Neural cell (in vitro differentiated cells): ENCODE data around the gene TOP3A. TPM values are rescaled to one million over a fixed set of nuclear protein-coding genes. Genes with fewer than 3 reads are reported as not detected.
A peak's percentile ranks its signal among the peaks of the same experiment; 100 is the strongest.

Source experiments
- H2AFZ ChIP-seq: fragments of 200-600, 300-800 bp; sonication (generic), shearing (Covaris generic); 2 replicates; pipeline ENCODE4 v1.6.0; 2014; ENCODE audit warnings: low read depth, mild to moderate bottlenecking, antibody characterized with exemption, low read length, moderate library complexity
- H3F3A ChIP-seq: fragments of 200-600 bp; shearing (Covaris generic); 2 replicates; pipeline ENCODE4 v1.6.1; 2016; ENCODE audit warnings: mild to moderate bottlenecking, moderate library complexity, mixed read lengths, antibody characterized with exemption, low read length; ENCODE audit not compliant: insufficient read depth, poor library complexity, severe bottlenecking
- H3K27ac ChIP-seq: fragments of 200-600, 300-800 bp; sonication (generic), shearing (Covaris generic); 2 replicates; pipeline ENCODE4 v1.5.1; 2014; ENCODE audit warnings: mild to moderate bottlenecking, low read length, moderate library complexity
- H3K27me3 ChIP-seq: fragments of 300-800, 200-600 bp; sonication (generic), shearing (Covaris generic); 2 replicates; pipeline ENCODE4 v1.6.0; 2014; ENCODE audit warnings: mild to moderate bottlenecking, low read depth, low read length, moderate library complexity; ENCODE audit not compliant: insufficient read depth
- H3K36me3 ChIP-seq: fragments of 300-800, 200-600 bp; sonication (generic), shearing (Covaris generic); 2 replicates; pipeline ENCODE4 v1.5.1; 2014; ENCODE audit warnings: mild to moderate bottlenecking, antibody characterized with exemption, low read length, moderate library complexity; ENCODE audit not compliant: insufficient read depth
- H3K4me2 ChIP-seq: fragments of 300-800, 200-600 bp; sonication (generic), shearing (Covaris generic); 2 replicates; pipeline ENCODE4 v1.6.0; 2014; ENCODE audit warnings: mild to moderate bottlenecking, low read length
- H3K4me3 ChIP-seq: fragments of 300-800, 200-600 bp; sonication (generic), shearing (Covaris generic); 2 replicates; pipeline ENCODE4 v1.5.1; 2014; ENCODE audit warnings: mild to moderate bottlenecking, low read length, moderate library complexity
- H3K79me2 ChIP-seq: fragments of 200-600 bp; shearing (Covaris generic); replicated peaks from 2 replicates; pipeline ENCODE4 v1.6.0; 2014; ENCODE audit warnings: mild to moderate bottlenecking, low read length, moderate library complexity; ENCODE audit not compliant: insufficient read depth
- H3K9ac ChIP-seq: fragments of 300-800, 200-600 bp; sonication (generic), shearing (Covaris generic); 2 replicates; pipeline ENCODE4 v1.6.1; 2016; ENCODE audit warnings: mild to moderate bottlenecking, low read length, mixed read lengths
- H3K9me2 ChIP-seq: fragments of 200-600 bp; shearing (Covaris generic); 2 replicates; pipeline ENCODE4 v1.6.1; 2016; ENCODE audit warnings: mild to moderate bottlenecking, low read length, mixed read lengths; ENCODE audit not compliant: insufficient read depth
- H3K9me3 ChIP-seq: fragments of 200-600, 300-800 bp; sonication (generic), shearing (Covaris generic); 2 replicates; pipeline ENCODE4 v1.6.1; 2016; ENCODE audit warnings: mild to moderate bottlenecking, mixed run types, low read length, moderate library complexity, mixed read lengths
- H4K20me1 ChIP-seq: fragments of 200-600 bp; shearing (Covaris generic); 2 replicates; pipeline ENCODE4 v1.6.1; 2016; ENCODE audit warnings: mild to moderate bottlenecking, mixed run types; ENCODE audit not compliant: insufficient read depth
- EP300 ChIP-seq: fragments of 450-650 bp; conservative IDR thresholded peaks from 2 replicates; pipeline ENCODE4 v1.6.1; 2014; ENCODE audit warnings: antibody characterized with exemption, mild to moderate bottlenecking, moderate library complexity; ENCODE audit not compliant: poor library complexity, severe bottlenecking
- EZH2 ChIP-seq: fragments of 200-600, 300-800 bp; shearing (Covaris generic), sonication (generic); IDR thresholded peaks from 2 replicates; pipeline ENCODE4 v1.6.1; 2014; ENCODE audit warnings: antibody characterized with exemption, low read length, borderline replicate concordance, mild to moderate bottlenecking; ENCODE audit not compliant: insufficient read depth, poor library complexity, severe bottlenecking
- MXI1 ChIP-seq: fragments of 450-650 bp; conservative IDR thresholded peaks from 2 replicates; pipeline ENCODE4 v1.6.1; 2014; ENCODE audit warnings: antibody characterized with exemption, mild to moderate bottlenecking; ENCODE audit not compliant: poor library complexity, severe bottlenecking
- POLR2AphosphoS5 ChIP-seq: IDR thresholded peaks from 2 replicates; pipeline ENCODE4 v1.6.1; 2012
- RAD21 ChIP-seq: fragments of 450-650 bp; conservative IDR thresholded peaks from 2 replicates; pipeline ENCODE4 v1.6.1; 2014; ENCODE audit warnings: antibody characterized with exemption, mild to moderate bottlenecking, moderate library complexity
- REST ChIP-seq: IDR thresholded peaks from 2 replicates; pipeline ENCODE4 v1.6.1; 2012; ENCODE audit warnings: borderline replicate concordance
- SMC3 ChIP-seq: fragments of 450-650 bp; conservative IDR thresholded peaks from 2 replicates; pipeline ENCODE4 v1.6.1; 2014; ENCODE audit warnings: antibody characterized with exemption, mild to moderate bottlenecking, moderate library complexity; ENCODE audit not compliant: poor library complexity
- TAF1 ChIP-seq: IDR thresholded peaks from 2 replicates; pipeline ENCODE4 v1.6.1; 2012; ENCODE audit warnings: low read depth
- polyA plus RNA-seq: library from polyadenylated mRNA; depleted of rRNA; stranded (reverse); fragments of >200 nt; gene quantifications from 2 replicates; pipeline ENCODE4 v1.2.3, GENCODE V29; 2014
- TF ChIP-seq, protein P1 (sequence below): fragments of 450-650 bp; IDR thresholded peaks from 2 replicates; pipeline ENCODE4 v1.5.1; 2014; ENCODE audit warnings: antibody characterized with exemption, mild to moderate bottlenecking, moderate library complexity; ENCODE audit not compliant: poor library complexity, severe bottlenecking

Gene TOP3A
- polyA plus RNA-seq, 1 donor from 2014 or later: 31.9 TPM

GRCh38 chr17:18225642-18226283, 89.0 kb downstream of the TOP3A start:
- Histone ChIP-seq H3K4me3 (peak overlapping the region; percentile 88), H3K79me2 (peaks cover 47% of the 10 kb centered on the region), H4K20me1 (no peaks in the 10 kb centered on the region), H3K27me3 (no peaks in the 10 kb centered on the region), H3K9ac (peak overlapping the region; percentile 81), H2AFZ (peak overlapping the region; percentile 49), H3K4me2 (peak overlapping the region; percentile 99), H3F3A (peaks cover 3% of the 10 kb centered on the region), H3K36me3 (no peaks in the 10 kb centered on the region), H3K27ac (peak overlapping the region; percentile 24), H3K9me3 (no peaks in the 10 kb centered on the region), H3K9me2 (no peaks in the 10 kb centered on the region)
- TF ChIP-seq SMC3: no peak
- TF ChIP-seq REST: no peak
- TF ChIP-seq EP300: no peak
- TF ChIP-seq TAF1: no peak
- no peak for TF ChIP-seq RAD21
- no peak for TF ChIP-seq POLR2AphosphoS5
- no peak for TF ChIP-seq EZH2
- TF ChIP-seq, protein P1, sequence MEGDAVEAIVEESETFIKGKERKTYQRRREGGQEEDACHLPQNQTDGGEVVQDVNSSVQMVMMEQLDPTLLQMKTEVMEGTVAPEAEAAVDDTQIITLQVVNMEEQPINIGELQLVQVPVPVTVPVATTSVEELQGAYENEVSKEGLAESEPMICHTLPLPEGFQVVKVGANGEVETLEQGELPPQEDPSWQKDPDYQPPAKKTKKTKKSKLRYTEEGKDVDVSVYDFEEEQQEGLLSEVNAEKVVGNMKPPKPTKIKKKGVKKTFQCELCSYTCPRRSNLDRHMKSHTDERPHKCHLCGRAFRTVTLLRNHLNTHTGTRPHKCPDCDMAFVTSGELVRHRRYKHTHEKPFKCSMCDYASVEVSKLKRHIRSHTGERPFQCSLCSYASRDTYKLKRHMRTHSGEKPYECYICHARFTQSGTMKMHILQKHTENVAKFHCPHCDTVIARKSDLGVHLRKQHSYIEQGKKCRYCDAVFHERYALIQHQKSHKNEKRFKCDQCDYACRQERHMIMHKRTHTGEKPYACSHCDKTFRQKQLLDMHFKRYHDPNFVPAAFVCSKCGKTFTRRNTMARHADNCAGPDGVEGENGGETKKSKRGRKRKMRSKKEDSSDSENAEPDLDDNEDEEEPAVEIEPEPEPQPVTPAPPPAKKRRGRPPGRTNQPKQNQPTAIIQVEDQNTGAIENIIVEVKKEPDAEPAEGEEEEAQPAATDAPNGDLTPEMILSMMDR: no peak
- TF ChIP-seq MXI1: no peak

- TF ChIP-seq SMC3 (no peak), MXI1 (peak; percentile 53), RAD21 (no peak), EP300 (no peak), POLR2AphosphoS5 (no peak), TAF1 (no peak), REST (no peak), EZH2 (no peak)
- TF ChIP-seq, protein P1: no peak
- peak within 1 kb of the TSS; percentile 99 for H3K4me2 ChIP-seq
These were observed 89.6 kb downstream of the TOP3A start, which contains the start of gene LLGL1 for GRCh38 chr17:18225121-18225641. Gene LLGL1, plus strand, starts transcription at chr17:18225635. Its CDS starts 48 bp downstream, at chr17:18225683.

More at GRCh38 chr17:18225121-18225641, 89.6 kb downstream of the TOP3A start, which contains the start of gene LLGL1:
- H3K9ac ChIP-seq: peak within 1 kb of the TSS; percentile 81
- H3F3A ChIP-seq: peaks cover 3% of the 10 kb centered on the region
- no peaks in the 10 kb centered on the region for H3K9me3 ChIP-seq
- peak within 1 kb of the TSS; percentile 24 for H3K27ac ChIP-seq
- no peaks in the 10 kb centered on the region for H4K20me1 ChIP-seq
- peaks cover 42% of the 10 kb centered on the region for H3K79me2 ChIP-seq
- no peaks in the 10 kb centered on the region for H3K36me3 ChIP-seq
- no peaks in the 10 kb centered on the region for H3K9me2 ChIP-seq
- H3K27me3 ChIP-seq: no peaks in the 10 kb centered on the region
- H3K4me3 ChIP-seq: peak within 1 kb of the TSS; percentile 88
- H2AFZ ChIP-seq: peak within 1 kb of the TSS; percentile 49
